Measurements from ENCODE around the gene RAB19.

DNA sequence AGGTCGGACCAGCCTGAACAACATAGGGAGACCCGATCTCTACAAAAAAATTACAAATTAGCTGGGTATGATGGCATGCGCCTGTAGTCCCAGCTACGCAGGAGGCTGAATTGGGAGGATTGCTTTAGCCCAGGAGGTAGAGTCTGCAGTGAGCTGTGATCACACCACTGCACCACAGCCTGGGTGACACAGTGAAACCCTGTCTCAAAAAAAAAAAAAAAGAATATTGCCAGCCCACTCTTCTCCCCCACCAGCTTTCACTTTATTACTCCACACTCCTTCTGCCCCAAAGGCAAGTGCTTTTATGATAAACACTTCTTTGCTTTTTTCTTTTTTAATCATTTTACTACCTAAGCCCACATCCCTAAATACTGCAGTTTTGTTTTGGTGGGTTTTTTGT, 14.8 kb downstream of the RAB19 start:
- no peak for TF ChIP-seq TAF1 (conservative IDR thresholded peaks at IDR 0.05)
- no peak for TF ChIP-seq YY1 (IDR thresholded peaks at IDR 0.05)
- TF ChIP-seq, protein P1, sequence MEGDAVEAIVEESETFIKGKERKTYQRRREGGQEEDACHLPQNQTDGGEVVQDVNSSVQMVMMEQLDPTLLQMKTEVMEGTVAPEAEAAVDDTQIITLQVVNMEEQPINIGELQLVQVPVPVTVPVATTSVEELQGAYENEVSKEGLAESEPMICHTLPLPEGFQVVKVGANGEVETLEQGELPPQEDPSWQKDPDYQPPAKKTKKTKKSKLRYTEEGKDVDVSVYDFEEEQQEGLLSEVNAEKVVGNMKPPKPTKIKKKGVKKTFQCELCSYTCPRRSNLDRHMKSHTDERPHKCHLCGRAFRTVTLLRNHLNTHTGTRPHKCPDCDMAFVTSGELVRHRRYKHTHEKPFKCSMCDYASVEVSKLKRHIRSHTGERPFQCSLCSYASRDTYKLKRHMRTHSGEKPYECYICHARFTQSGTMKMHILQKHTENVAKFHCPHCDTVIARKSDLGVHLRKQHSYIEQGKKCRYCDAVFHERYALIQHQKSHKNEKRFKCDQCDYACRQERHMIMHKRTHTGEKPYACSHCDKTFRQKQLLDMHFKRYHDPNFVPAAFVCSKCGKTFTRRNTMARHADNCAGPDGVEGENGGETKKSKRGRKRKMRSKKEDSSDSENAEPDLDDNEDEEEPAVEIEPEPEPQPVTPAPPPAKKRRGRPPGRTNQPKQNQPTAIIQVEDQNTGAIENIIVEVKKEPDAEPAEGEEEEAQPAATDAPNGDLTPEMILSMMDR (IDR thresholded peaks at IDR 0.05; ENCODE audit: low read depth, low read length, missing input control): no peak
- no peak for TF ChIP-seq SP1 (IDR thresholded peaks at IDR 0.05)
- TF ChIP-seq, protein P2, sequence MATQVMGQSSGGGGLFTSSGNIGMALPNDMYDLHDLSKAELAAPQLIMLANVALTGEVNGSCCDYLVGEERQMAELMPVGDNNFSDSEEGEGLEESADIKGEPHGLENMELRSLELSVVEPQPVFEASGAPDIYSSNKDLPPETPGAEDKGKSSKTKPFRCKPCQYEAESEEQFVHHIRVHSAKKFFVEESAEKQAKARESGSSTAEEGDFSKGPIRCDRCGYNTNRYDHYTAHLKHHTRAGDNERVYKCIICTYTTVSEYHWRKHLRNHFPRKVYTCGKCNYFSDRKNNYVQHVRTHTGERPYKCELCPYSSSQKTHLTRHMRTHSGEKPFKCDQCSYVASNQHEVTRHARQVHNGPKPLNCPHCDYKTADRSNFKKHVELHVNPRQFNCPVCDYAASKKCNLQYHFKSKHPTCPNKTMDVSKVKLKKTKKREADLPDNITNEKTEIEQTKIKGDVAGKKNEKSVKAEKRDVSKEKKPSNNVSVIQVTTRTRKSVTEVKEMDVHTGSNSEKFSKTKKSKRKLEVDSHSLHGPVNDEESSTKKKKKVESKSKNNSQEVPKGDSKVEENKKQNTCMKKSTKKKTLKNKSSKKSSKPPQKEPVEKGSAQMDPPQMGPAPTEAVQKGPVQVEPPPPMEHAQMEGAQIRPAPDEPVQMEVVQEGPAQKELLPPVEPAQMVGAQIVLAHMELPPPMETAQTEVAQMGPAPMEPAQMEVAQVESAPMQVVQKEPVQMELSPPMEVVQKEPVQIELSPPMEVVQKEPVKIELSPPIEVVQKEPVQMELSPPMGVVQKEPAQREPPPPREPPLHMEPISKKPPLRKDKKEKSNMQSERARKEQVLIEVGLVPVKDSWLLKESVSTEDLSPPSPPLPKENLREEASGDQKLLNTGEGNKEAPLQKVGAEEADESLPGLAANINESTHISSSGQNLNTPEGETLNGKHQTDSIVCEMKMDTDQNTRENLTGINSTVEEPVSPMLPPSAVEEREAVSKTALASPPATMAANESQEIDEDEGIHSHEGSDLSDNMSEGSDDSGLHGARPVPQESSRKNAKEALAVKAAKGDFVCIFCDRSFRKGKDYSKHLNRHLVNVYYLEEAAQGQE (IDR thresholded peaks at IDR 0.05): no peak
- TF ChIP-seq, protein P3, sequence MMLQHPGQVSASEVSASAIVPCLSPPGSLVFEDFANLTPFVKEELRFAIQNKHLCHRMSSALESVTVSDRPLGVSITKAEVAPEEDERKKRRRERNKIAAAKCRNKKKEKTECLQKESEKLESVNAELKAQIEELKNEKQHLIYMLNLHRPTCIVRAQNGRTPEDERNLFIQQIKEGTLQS (IDR thresholded peaks at IDR 0.05): no peak
- TF ChIP-seq RXRA (IDR thresholded peaks at IDR 0.05): no peak
- no peak for TF ChIP-seq GABPA (IDR thresholded peaks at IDR 0.05 in 1 of 2, conservative IDR thresholded peaks at IDR 0.05 in 1 of 2)
- TF ChIP-seq, protein P4, sequence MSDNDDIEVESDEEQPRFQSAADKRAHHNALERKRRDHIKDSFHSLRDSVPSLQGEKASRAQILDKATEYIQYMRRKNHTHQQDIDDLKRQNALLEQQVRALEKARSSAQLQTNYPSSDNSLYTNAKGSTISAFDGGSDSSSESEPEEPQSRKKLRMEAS (IDR thresholded peaks at IDR 0.05): no peak

Data from liver (tissue), 3 donors.